Measurements from ENCODE around the gene CDC42BPB. TPM values are rescaled to one million over a fixed set of nuclear protein-coding genes. Genes with fewer than 3 reads are reported as not detected.
A peak's percentile ranks its signal among the peaks of the same experiment; 100 is the strongest.

Gene CDC42BPB
- total RNA-seq, 1 experiment from 2014 or later: 1.6 TPM

DNA sequence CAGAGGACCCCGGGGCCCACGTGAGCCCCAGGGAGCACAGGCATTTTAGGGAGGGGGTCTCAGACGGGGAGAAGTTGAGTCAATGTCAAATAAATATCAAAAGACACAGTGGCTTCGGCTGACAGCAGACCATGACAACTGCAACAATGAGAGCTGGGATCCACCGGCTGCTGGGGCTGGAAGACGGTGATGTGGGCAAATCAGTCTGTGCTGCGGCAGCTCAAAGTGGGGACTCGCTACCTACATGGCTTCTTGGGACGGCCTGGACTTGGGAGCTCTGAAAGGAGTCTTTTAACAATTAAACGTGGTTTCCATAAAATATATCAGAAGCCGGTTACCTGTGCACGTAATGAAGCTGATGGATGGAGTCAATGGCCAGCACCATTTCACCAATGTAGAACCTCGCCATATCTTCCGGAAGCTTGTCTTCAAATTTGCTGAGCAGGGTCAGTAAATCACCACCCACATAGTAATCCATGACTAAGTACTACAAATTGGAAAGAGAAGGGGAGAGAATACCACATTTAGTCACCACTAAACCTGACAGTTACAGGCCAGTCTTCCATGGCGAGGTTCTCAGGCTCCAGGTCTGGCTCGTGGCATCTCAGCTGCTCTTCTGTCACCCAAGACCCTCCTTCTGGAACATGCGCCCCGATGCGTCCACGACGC lies 58.0 kb downstream of the CDC42BPB start:
- H3K36me3 ChIP-seq (ENCODE audit: insufficient read depth, low read length): no peaks in the 10 kb centered on the region
- no peaks in the 10 kb centered on the region for H3K9me3 ChIP-seq (ENCODE audit: low read length)

DNA sequence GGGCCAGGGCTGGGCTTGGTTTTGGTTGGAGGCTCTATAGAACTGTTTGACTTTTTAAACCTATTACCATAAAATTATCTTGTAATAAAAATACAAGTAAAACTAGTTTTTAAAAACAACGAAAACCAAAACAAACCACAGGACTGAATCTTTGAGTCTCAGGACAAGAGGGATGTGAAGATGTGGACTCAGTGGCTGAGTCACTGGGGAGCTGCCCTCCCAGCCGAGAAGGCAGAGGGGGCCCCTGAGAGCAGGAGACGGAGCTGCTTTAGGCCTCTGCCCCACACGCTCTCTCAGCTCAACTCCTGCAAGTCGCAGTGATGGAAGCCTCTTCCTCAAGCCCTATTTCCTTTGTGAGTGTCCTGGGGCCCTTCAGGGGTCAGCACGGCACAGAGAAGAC lies 59.0 kb downstream of the CDC42BPB start:
- Histone ChIP-seq H3K36me3 (ENCODE audit: insufficient read depth, low read length) (no peaks in the 10 kb centered on the region), H3K27ac (ENCODE audit: low read length) (no peak overlapping the region), H3K27me3 (ENCODE audit: low read length) (no peaks in the 10 kb centered on the region; the same call in 1 of the 2 replicates), H4K20me1 (ENCODE audit: insufficient read depth, low read depth, low read length) (no peaks in the 10 kb centered on the region), H3K4me3 (ENCODE audit: low read length) (no peak overlapping the region), H3K9ac (ENCODE audit: low read length) (no peak overlapping the region), H3K4me1 (ENCODE audit: low read length) (peaks cover 14% of the 10 kb centered on the region), H3K9me2 (replicated peaks; ENCODE audit: insufficient read depth, low read length) (no peaks in the 10 kb centered on the region), H3K79me2 (ENCODE audit: low read length) (no peaks in the 10 kb centered on the region), H2AFZ (ENCODE audit: low read length) (no peak overlapping the region), H3K9me3 (ENCODE audit: low read length) (no peaks in the 10 kb centered on the region), H3K4me2 (ENCODE audit: low read depth, low read length, poor library complexity, severe bottlenecking) (no peak overlapping the region)
- no peak for DNase-seq

More for the DNA sequence above, 58.0 kb downstream of the CDC42BPB start:
- no peaks in the 10 kb centered on the region for H3K9me2 ChIP-seq (replicated peaks; ENCODE audit: insufficient read depth, low read length)
- no peak overlapping the region for H3K4me2 ChIP-seq (ENCODE audit: low read depth, low read length, poor library complexity, severe bottlenecking)
- H3K4me3 ChIP-seq (ENCODE audit: low read length): no peak overlapping the region
- peaks cover 14% of the 10 kb centered on the region for H3K4me1 ChIP-seq (ENCODE audit: low read length)
- no peak overlapping the region for H2AFZ ChIP-seq (ENCODE audit: low read length)
- no peaks in the 10 kb centered on the region for H3K79me2 ChIP-seq (ENCODE audit: low read length)
- H3K27me3 ChIP-seq (ENCODE audit: low read length): no peaks in the 10 kb centered on the region; the same call in 1 of the 2 replicates
- DNase-seq: no peak
- no peaks in the 10 kb centered on the region for H4K20me1 ChIP-seq (ENCODE audit: insufficient read depth, low read depth, low read length)
- no peak overlapping the region for H3K9ac ChIP-seq (ENCODE audit: low read length)
- H3K27ac ChIP-seq (ENCODE audit: low read length): no peak overlapping the region

DNA sequence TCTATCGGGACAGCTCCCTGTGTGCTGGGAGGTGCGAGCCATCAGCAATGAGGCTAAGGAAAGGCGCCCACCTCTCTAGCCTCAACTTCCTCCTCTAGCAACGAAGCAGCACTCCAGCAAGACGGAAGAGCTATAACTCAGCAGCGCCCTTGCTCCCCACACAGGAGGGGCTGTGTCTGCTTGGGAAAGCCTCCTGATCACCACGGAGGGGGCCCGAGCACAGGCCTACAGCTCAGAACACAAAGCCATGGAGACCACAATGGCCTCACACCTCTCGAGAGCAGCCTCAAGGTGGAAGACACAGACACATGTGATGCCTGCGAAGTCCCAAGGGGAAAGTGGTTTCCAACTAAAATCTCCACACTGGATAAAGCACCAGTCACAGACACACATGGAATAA lies 60.4 kb downstream of the CDC42BPB start:
- Histone ChIP-seq H3K4me3 (ENCODE audit: low read length) (no peak overlapping the region), H3K9ac (ENCODE audit: low read length) (no peak overlapping the region), H3K4me2 (ENCODE audit: low read depth, low read length, poor library complexity, severe bottlenecking) (no peak overlapping the region), H3K4me1 (ENCODE audit: low read length) (peaks cover 11% of the 10 kb centered on the region), H3K27ac (ENCODE audit: low read length) (no peak overlapping the region), H3K36me3 (ENCODE audit: insufficient read depth, low read length) (no peaks in the 10 kb centered on the region), H2AFZ (ENCODE audit: low read length) (no peak overlapping the region), H3K27me3 (ENCODE audit: low read length) (peaks cover 5% of the 10 kb centered on the region; the same call in 1 of the 2 replicates), H3K9me2 (replicated peaks; ENCODE audit: insufficient read depth, low read length) (no peaks in the 10 kb centered on the region), H3K79me2 (ENCODE audit: low read length) (no peaks in the 10 kb centered on the region), H4K20me1 (ENCODE audit: insufficient read depth, low read depth, low read length) (no peaks in the 10 kb centered on the region), H3K9me3 (ENCODE audit: low read length) (no peaks in the 10 kb centered on the region)
- no peak for DNase-seq

DNA sequence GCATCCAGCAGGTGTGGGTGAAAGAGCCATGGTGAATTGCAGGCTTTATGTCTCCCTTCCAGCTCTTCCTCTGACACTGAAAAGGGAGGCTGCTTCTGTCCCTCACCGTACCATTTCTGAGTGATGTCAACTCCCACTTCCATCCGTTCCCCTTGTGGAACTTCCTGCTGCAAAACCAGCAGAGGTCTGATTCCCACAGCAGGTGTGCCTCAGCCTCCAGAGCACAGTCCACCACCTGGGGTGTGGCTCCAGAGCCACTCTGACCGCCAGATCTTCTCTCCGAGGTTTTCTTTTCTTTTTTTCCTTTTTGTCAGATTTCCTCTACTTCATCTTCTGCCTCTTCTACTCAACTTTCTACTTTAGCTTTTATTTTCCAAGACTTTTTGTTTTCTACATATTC lies 62.7 kb downstream of the CDC42BPB start:
- Histone ChIP-seq H3K4me2 (ENCODE audit: low read depth, low read length, poor library complexity, severe bottlenecking) (no peak overlapping the region), H3K79me2 (ENCODE audit: low read length) (no peaks in the 10 kb centered on the region)

DNA sequence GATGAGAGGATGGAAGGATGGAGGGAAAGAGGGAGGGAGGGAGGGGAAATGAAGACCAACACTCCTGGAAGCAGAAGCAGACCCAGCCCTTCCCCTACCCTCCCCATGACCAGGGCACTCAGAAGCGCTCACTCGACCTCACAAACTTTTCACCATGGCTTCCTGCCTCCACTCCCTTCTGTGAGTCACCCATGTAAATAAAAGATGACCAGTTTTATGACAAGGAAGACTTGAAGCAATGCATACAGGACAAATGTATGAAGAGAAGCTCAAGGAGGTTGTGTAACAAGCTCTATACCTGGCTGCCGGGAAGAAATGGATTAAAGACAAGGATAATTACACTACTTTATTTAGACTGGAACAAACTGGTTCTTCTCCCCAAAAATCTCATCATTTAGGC lies 63.8 kb downstream of the CDC42BPB start:
- Histone ChIP-seq H3K9me3 (ENCODE audit: low read length) (no peaks in the 10 kb centered on the region), H3K4me2 (ENCODE audit: low read depth, low read length, poor library complexity, severe bottlenecking) (no peak overlapping the region), H3K9me2 (replicated peaks; ENCODE audit: insufficient read depth, low read length) (no peaks in the 10 kb centered on the region), H3K27ac (ENCODE audit: low read length) (no peak overlapping the region), H3K79me2 (ENCODE audit: low read length) (no peaks in the 10 kb centered on the region), H3K9ac (ENCODE audit: low read length) (no peak overlapping the region), H4K20me1 (ENCODE audit: insufficient read depth, low read depth, low read length) (no peaks in the 10 kb centered on the region), H2AFZ (ENCODE audit: low read length) (no peak overlapping the region), H3K27me3 (ENCODE audit: low read length) (peaks cover 6% of the 10 kb centered on the region; the same call in 1 of the 2 replicates), H3K4me3 (ENCODE audit: low read length) (no peak overlapping the region), H3K4me1 (ENCODE audit: low read length) (peaks cover 26% of the 10 kb centered on the region), H3K36me3 (ENCODE audit: insufficient read depth, low read length) (no peaks in the 10 kb centered on the region)
- DNase-seq: no peak

More for the DNA sequence above, 62.7 kb downstream of the CDC42BPB start:
- Histone ChIP-seq H3K4me3 (ENCODE audit: low read length) (no peak overlapping the region), H4K20me1 (ENCODE audit: insufficient read depth, low read depth, low read length) (no peaks in the 10 kb centered on the region), H3K27ac (ENCODE audit: low read length) (no peak overlapping the region), H3K9me2 (replicated peaks; ENCODE audit: insufficient read depth, low read length) (no peaks in the 10 kb centered on the region), H2AFZ (ENCODE audit: low read length) (no peak overlapping the region), H3K4me1 (ENCODE audit: low read length) (peaks cover 26% of the 10 kb centered on the region), H3K9ac (ENCODE audit: low read length) (no peak overlapping the region), H3K36me3 (ENCODE audit: insufficient read depth, low read length) (no peaks in the 10 kb centered on the region), H3K9me3 (ENCODE audit: low read length) (no peaks in the 10 kb centered on the region), H3K27me3 (ENCODE audit: low read length) (peaks cover 6% of the 10 kb centered on the region; the same call in 1 of the 2 replicates)
- DNase-seq: no peak

DNA sequence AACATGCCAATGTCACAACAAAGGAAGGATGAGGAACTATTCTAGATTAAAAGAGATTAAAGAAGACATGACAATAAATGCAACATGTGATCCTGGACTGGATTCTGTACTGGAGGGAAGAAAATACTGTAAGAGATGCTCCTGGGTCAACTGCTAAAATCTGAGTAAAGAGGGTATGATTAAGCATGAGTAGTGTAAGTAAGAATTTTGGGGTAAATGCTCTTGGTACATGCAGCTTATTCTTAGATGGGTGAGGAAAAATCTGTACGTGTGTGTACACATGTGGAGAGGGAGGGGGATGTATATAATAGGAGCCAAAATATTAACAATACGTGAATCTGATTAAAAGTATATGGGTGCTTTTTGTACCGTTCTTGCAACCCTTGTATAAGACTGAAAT lies 66.0 kb downstream of the CDC42BPB start:
- peak overlapping the region; percentile 30 for H3K4me3 ChIP-seq (ENCODE audit: low read length)
- no peaks in the 10 kb centered on the region for H3K36me3 ChIP-seq (ENCODE audit: insufficient read depth, low read length)
- H3K27ac ChIP-seq (ENCODE audit: low read length): peak overlapping the region; percentile 45; the same call in 1 of the 2 replicates
- no peaks in the 10 kb centered on the region for H3K79me2 ChIP-seq (ENCODE audit: low read length)
- H3K9ac ChIP-seq (ENCODE audit: low read length): peak overlapping the region; percentile 19; the same call in 1 of the 2 replicates
- no peak for DNase-seq
- H3K9me3 ChIP-seq (ENCODE audit: low read length): peaks cover 4% of the 10 kb centered on the region; the same call in 1 of the 2 replicates
- no peaks in the 10 kb centered on the region for H4K20me1 ChIP-seq (ENCODE audit: insufficient read depth, low read depth, low read length)
- peaks cover 26% of the 10 kb centered on the region for H3K4me1 ChIP-seq (ENCODE audit: low read length)
- H3K9me2 ChIP-seq (replicated peaks; ENCODE audit: insufficient read depth, low read length): no peaks in the 10 kb centered on the region
- H2AFZ ChIP-seq (ENCODE audit: low read length): peak overlapping the region; percentile 5
- H3K4me2 ChIP-seq (ENCODE audit: low read depth, low read length, poor library complexity, severe bottlenecking): peak overlapping the region; percentile 66
- H3K27me3 ChIP-seq (ENCODE audit: low read length): peaks cover 6% of the 10 kb centered on the region; the same call in 1 of the 2 replicates

DNA sequence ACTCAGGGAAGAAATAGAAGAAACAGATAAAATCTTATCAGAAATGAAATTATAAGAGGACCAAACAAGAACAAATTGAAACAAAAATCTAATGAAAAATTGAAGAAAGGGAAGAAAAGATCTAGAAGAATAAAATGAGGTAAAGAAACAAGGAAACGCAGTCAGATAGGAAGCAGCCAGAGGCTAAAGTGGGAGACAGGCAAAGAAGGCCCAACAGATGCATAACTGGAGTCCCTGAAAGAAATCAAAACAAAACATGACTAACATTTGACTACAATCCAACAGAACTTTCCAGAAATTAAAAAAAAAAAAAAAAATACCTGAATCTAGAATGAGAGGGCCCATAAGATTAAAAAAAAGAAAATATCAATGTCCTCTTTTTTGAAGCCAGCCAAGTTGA lies 69.3 kb downstream of the CDC42BPB start:
- H3K27ac ChIP-seq (ENCODE audit: low read length): no peak overlapping the region
- H3K4me1 ChIP-seq (ENCODE audit: low read length): peaks cover 54% of the 10 kb centered on the region
- H3K9me2 ChIP-seq (replicated peaks; ENCODE audit: insufficient read depth, low read length): no peaks in the 10 kb centered on the region
- peaks cover 9% of the 10 kb centered on the region; the same call in 1 of the 2 replicates for H3K27me3 ChIP-seq (ENCODE audit: low read length)
- H2AFZ ChIP-seq (ENCODE audit: low read length): no peak overlapping the region
- H3K9ac ChIP-seq (ENCODE audit: low read length): no peak overlapping the region
- no peak for DNase-seq
- peaks cover 4% of the 10 kb centered on the region; the same call in 1 of the 2 replicates for H3K9me3 ChIP-seq (ENCODE audit: low read length)
- H3K36me3 ChIP-seq (ENCODE audit: insufficient read depth, low read length): no peaks in the 10 kb centered on the region
- H3K4me2 ChIP-seq (ENCODE audit: low read depth, low read length, poor library complexity, severe bottlenecking): no peak overlapping the region
- no peak overlapping the region for H3K4me3 ChIP-seq (ENCODE audit: low read length)
- H4K20me1 ChIP-seq (ENCODE audit: insufficient read depth, low read depth, low read length): no peaks in the 10 kb centered on the region
- no peaks in the 10 kb centered on the region for H3K79me2 ChIP-seq (ENCODE audit: low read length)

DNA sequence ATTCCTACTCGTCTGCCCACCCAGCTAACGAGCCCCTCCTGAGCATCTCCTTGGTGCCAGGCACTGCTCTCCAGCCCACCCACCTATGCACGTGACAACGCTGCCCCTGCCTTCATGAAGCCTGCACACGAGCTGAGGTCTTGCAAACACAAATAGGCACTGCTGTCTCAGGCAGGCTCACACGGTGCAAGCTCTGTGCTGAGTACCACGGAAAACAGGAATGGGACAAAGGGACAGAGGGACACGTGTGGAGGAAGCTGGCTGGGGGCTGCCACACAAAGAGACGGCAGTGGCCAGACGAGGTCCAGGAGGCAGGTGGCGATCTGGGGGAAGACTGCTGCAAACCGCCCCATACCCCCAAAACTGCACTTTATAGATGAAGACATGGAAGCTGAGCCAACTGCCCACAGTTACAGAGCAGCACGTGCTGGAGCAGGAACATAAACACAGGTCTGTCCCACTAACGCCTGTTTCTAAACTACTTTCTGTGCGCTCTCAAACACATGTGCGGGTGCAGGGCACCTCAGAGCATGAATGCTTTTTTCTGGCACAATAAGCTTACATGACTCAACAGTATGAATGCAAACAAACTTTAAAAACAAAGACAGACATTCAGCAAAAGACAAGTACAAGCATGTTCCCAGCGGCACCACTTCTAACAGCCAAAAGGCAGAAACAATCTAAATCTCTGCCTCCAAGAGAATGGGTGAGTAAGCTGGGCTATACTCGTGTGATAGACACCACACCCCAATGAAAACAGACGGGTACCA lies 70.4 kb downstream of the CDC42BPB start:
- H2AFZ ChIP-seq (ENCODE audit: low read length): no peak overlapping the region
- no peak for DNase-seq

More for the DNA sequence above, 70.4 kb downstream of the CDC42BPB start:
- no peaks in the 10 kb centered on the region for H4K20me1 ChIP-seq (ENCODE audit: insufficient read depth, low read depth, low read length)
- no peak overlapping the region for H3K4me2 ChIP-seq (ENCODE audit: low read depth, low read length, poor library complexity, severe bottlenecking)
- no peaks in the 10 kb centered on the region for H3K9me2 ChIP-seq (replicated peaks; ENCODE audit: insufficient read depth, low read length)
- no peak overlapping the region for H3K9ac ChIP-seq (ENCODE audit: low read length)
- H3K4me1 ChIP-seq (ENCODE audit: low read length): peaks cover 50% of the 10 kb centered on the region
- peaks cover 5% of the 10 kb centered on the region; the same call in 1 of the 2 replicates for H3K27me3 ChIP-seq (ENCODE audit: low read length)
- H3K4me3 ChIP-seq (ENCODE audit: low read length): no peak overlapping the region
- no peaks in the 10 kb centered on the region for H3K79me2 ChIP-seq (ENCODE audit: low read length)
- no peak overlapping the region for H3K27ac ChIP-seq (ENCODE audit: low read length)
- no peaks in the 10 kb centered on the region for H3K36me3 ChIP-seq (ENCODE audit: insufficient read depth, low read length)
- peaks cover 4% of the 10 kb centered on the region; the same call in 1 of the 2 replicates for H3K9me3 ChIP-seq (ENCODE audit: low read length)
